Limb (tissue), 2 donors: ENCODE data around the gene IDH2.

Experiments used
- DNase-seq, 2 donors: peaks; one replicate each; pipeline ENCODE4 v3.0.0-alpha.2; 2016; ENCODE audit errors: extremely low spot score in 2 of 2

Gene IDH2

DNA sequence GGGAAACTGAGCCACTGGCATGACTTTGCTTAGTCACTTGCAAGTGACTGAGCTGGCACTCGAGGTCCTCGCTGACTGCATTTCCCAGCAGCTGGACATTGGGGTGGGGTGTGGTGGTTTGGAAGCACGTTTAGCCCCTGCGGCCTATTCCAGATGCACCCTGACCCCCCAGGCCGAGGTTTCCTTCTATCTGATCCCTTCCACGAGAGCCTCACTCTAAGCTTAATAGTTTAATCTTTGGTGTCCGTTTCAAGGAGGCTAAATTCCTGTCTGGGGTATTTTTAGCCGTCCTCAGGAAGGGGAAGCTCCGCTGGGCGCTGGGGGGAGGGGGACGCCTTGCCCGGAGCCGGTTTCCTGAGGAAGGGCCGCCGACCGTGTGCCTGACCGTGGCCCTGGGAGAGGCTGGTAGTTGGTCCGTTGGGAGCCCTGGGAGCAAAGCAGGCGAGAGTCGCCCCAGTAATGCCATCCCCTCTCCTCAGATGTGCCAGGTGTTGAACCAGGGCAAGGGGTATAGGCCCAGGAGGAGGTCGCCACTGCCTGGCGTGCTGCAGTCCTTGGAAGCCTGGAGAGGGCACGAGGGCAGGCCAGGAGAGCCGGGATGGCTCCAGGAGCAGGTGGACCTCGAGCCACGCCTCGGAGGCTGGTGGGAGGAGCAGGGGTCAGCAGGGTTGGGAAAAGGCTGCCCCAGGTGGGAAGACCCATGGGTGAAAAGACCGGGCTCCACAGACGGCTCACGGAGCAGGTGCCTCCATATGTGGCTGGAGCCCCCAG is 37.2 kb downstream of the IDH2 start:
- no peak for DNase-seq

DNA sequence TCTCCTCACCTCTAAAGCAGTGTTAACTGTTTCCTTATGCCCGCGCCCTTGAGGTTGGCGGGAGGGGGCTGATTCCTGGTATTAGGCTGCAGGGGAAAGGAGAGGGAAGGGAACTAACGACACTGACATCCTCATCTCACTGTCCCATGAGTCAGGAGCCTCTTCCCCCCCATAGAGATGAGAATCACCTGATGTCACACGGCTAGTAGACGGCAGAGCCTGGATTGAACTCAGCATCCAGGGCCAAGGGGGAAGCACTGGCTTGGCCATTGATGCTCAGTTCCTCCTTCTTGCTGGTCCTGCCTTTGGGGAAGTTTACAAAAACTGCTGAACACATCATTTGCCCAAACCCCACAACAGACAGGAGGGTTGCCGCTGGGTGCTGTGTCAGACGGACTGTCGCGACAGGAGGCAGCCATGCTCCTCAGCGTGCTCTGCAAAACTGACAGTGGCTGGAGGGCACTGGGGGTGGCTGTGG is 38.5 kb downstream of the IDH2 start:
- no peak for DNase-seq

DNA sequence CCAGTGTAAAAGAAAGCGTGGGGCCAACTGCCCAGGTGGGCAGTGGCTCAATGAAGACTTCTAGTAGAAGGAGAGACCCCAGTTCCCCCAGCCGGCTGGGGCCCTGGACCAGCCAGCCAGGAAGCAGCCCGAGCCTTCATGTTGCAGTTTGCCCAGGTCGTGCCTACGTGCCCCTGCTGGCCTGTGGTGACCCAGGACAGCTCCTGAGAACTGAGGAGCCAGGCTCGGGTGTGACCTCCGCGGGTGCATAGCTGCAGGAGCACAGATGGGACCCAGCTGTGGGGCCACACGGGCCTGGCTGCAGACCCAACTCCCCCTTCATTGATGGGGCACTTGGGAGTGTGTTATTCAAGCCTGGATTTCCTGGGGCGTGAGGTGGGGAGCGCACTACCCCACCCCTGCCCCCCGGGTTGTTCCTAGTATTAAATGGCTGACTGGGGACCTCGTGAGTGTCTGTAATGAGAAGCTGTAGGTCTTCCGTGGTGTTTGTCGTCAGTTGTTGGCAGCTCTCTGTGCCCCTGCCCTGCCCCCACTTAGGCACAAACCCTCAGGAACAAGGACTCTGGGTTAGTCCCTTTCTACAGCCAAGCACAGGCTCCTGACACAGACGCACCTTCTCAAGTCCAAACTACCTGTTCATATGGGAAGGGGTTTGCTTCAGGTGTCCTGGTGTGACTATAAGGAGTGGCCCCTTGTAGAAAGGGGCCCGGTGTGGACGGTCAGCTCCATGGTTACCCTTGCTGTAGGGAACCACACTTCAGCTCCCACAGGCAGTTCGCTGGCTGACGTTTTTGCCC is 39.1 kb downstream of the IDH2 start:
- DNase-seq, result no peak

DNA sequence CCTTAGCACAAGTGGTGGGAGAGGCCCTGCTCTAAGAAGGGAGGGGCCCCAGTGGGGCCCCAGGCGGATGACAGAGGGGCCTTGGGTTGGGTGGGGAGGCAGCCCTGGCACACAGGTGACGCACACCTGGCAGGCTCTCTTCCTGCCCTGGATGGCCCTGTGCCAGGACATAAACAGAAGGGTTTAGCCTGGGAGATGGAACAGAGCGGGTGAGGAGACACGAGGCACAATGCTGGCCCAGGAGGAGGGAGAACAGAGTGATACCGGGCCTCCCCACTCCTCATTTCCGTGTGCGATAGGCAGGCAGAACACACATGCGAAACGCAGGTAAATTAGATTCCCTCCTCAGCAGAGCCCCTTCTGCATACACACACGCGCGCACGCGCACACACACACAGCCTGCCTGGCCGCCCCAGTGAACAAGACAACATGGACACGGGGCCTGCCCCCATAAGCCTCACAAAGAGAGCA is 39.8 kb downstream of the IDH2 start:
- DNase-seq, result peak in 1 of 2 donors; percentile 60

DNA sequence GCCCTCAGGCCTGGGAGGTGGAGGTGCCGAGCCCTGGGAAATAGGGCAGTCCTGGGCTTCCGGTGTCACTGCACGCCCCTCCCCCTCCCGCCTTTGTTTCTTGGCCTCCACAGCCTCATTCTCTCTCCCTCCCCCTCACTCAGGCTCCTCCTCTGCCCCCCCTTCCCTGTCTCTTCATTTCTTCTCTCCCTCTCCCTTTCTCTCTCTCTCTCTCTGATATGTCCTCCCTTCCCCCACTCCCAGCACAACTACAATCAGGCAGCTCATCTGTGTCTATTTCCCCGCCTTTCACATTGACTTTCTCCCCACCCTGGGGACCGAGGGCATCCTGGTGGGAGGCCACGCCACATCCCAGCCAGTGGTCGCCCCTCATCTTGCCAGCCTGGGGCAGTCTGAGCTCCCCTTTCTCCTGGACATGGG is 40.2 kb downstream of the IDH2 start:
- DNase-seq, result peak; percentile 36 to 72

DNA sequence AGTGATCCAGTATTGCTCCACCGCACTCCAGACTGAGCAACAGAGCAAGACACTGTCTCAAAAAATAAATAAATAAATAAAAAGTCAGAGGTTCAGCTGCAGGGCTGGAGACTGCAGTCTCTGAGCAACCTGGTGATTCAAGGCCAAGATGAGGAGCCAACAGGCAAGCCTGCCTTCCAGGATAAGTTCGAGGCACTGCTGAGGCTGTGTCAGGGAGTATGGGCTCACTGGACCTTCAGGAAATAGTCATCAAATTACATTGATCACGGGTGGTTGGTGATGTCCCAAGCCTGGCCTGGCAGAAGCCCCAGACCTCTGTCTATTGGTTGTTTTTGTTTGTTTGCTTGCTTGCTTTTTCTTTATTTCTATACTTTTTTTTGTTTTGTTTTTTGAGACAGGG is 41.5 kb downstream of the IDH2 start:
- DNase-seq, result no peak

DNA sequence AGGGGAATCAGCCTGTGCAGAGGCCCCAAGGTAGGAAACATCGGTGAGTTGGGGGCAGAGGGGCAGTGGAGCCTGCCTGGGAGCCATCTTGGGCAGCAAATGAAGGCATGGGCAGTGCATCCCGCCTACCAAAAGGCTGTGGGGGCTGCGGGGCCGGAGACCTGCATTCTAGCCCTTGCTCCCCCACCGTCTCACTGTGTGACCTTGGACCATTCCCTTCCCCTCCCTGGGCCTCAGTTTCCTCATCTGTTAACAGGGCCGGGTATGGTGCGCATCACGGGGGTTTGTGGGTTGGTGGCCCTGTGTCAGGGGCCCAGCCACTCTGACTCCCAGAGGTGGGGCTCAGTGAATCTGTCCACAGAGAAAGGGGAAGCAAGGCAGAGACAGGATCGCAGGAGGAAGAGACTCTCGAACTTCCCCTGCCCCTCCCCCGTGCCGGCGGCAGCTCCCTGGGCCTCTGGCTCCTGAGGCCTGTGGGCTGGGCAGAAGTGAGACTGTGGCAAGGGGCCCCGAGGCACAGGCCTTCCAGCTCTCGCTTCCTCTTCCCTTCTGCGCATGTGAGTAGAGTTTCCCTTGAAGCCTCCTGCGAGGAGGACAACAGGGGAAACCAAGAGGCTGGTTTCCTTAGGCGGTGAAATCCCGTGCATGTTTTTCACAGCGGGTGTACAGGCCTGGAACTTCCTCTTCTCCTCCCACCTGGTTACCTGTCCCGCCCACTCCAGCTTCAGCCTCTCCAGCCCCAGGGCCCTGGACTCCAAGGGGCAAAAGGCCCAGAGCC is 42.9 kb downstream of the IDH2 start:
- DNase-seq, result no peak

DNA sequence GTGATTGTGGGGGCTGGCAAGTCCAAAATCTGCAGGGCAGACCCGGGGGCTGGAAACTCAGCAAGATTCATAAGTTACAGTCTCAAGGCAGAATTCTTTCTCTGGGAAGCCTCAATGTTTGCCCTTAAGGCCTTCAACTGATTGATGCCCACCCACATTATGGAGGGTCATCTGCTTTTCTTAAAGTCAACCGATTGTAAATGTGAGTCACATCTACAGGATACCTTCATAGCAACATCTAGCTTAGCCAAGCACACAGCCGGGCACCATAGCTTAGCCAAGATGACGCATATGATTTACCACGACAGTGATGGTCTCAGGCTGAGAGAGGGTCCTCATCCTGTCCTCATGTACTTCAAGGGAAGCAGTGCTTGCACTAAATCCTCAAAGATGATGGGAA is 43.5 kb downstream of the IDH2 start:
- no peak for DNase-seq

DNA sequence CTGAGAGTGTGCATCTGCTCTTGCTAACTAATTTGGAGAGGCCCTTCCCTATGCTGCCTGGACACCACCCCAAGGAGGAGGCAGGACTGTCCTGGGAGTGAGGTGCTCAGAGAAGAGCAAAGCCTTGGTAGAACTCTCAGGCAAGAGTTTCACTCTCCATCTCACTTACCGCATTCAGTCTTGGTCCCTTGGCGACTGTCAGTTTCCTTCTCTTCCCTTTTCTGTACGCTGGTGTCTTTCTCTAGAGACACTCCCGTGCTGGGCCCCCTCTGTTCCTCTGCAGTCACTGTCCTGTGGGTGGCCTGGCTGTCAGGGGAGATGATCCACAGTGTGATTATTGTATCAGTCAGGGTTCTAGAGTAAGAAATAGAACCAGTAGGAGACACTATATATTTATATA is 44.0 kb downstream of the IDH2 start:
- DNase-seq, result no peak

DNA sequence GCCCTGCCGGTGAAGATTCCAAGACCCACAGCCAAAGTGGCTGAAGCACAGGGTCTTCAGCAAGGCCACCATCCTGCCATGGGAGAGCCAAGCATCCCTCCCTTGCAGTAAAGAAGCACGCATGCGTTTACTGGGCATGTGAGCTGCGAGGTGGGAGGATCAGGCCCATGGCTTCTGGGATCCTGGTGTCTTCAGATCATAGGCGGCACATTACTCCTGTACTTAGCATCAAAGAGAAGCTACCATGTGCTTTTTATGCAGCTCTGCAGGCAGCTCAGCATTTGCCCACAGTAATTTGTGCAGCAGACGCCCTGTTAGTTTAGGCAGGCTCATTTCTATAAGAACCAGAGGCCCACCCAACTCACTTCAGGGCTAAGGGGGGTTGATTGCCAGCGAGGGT is 45.7 kb downstream of the IDH2 start:
- DNase-seq, result no peak

DNA sequence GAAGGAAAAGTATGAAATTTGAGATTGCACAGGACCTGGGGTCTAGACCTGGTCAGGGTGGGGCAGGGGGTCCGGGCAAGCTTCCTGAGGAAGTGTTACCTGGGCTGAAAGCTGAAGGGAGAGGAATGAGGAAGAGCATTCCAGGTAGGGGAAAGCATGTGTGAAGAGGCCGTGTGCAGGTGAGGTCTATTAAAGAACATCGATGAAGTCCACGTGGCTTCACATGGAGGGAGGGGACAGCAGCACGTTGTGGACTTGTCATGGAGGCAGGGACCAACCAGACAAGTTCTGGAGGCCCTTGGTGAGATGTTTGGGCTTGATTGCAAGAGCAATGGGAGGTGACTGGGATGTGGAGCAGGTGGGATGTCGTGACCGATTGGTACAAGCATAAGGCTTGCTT is 47.1 kb downstream of the IDH2 start:
- no peak for DNase-seq

DNA sequence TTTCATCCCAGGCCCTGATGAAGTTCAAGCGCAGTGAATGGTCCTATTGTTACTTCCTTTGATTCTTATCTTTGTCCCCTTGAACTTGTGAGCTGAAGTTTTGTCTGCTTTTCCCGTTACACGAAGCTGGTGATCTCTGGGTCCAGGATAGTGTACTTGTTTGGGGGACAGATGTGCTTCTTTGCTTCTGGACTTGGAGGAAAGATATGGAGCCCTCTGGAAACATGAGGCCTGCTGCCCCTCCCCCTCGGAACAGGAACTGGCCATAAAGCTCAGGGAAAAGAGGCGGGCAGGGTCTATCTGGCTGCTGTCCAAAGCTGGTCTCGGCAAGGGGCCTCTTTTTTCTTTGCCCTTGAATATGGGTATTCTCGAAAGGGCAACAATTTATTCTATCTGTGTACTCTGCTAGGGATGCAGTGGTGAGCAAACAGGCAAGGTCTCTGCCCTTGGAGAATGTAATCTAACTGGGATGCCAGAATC is 47.6 kb downstream of the IDH2 start:
- DNase-seq, result peak in 1 of 2 donors; percentile 74

DNA sequence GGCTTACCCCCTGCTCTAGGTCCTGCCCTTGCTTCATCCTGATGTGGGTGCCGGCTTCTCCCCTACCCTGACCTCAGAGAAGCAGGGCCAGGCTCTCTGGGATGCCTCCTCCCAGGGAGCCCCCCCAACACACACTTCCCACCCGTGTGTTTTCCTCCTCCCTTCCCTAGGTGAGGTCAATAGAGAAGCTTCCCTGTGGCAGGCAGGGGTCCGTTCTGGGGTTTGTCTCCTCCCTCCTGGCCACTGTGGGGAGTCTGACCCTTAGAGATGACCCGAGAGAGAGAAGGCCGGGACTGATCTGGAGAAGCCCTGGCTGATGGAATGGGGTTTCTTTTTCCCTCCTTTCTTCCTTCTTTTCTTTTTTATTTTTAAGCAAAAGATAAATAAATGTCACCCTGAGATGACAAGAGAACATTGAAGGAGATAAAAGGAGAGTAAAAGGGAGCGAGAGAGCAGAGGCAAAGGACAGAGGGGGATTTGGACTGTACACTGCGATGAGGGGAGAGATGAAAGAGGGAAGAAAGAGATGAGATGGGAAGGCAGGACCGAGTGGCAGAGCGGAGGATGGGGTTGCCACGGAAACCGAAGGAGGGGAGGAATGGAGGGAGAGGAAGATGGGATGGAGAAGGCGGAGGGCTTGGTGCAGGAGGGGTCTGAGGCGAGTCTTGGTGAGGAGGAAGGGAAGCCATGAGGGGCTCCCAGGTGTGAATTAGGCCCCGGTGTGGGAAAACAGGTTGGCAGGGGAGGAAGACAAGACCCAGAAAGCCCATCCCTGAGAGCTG is 48.4 kb downstream of the IDH2 start:
- peak in 1 of 2 donors; percentile 43 for DNase-seq

DNA sequence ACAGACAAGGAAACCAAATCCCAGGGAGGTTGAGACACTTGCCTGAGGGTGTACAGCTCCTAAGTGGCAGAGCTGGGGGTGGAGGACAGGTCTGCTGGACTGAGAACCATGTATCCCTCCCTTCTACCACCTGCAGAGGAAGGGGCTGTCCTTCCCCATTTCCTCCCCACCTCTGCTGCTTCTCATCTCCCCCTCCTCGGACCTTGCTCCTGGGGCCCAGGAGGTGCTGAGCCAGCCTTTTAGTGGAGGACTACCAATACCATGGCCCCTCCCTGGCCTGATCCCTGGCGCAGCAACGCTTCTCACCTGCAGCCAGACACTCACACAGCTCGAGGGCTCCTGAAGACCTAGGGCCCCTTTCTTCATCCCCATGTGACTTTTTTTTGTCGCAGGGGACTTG is 50.4 kb downstream of the IDH2 start:
- DNase-seq, result no peak

DNA sequence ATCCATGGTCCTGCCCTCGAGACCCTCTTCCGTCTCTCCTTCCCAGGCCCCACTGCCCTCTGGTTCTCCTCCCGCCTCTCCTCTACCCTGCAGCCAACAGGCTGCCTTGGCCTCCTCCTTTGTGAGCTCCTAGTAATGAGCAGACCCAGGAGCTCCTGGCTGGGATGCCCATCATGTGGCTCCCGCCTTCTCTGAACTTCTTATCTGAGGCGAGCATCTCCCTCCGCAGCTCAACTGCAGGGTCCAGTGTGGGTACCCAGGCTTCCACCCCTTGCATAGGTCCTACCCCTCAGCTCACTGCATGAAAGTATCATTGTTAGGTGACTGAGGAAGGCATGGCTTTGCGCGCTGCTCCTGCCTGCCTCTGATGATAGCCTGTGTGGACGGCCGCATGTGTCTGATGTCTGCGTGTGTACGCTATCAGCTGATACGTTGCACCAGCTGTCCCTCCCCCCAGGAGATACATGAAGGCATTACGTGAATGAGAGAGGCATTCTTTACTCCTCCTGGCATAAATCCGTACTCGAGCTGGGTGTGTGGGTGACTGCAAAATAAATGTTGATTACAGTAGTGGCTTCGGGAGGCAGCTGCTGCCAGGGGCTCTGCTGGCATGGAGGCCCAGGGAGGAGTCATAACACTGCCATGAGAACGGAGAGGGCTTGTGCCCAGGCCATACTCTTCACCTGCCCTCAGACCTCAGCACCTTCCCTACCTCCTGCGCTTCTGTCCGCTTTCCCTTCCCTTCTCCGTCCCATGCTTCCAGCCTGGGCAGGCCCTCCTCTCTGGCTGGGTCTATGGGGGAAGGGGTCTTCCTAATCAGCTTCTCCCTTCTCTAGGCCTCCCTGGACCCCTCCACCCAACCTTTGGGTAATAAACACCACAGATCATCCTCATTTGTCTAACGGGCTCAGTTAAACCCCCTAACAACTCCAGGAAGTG is 52.3 kb downstream of the IDH2 start:
- peak in 1 of 2 donors; percentile 45 for DNase-seq

DNA sequence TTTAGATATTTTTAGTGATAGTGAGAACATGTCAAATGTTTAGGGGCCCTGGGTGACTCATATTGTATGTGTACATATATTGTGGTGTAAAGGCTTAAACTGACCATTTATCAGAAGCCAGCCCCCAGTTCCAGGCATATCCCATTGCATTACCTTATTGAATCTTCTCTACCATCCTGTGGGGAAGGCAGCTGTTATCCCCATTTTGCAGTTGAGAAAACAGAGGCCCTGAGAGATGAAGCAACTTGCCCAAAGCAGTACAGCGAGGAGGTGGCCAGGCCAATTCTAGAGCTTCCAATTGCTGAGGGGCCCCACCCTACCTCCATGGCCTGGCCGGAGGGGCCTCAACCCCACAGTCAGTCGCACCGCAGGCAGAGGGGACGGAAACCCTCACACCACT is 53.2 kb downstream of the IDH2 start:
- no peak for DNase-seq

DNA sequence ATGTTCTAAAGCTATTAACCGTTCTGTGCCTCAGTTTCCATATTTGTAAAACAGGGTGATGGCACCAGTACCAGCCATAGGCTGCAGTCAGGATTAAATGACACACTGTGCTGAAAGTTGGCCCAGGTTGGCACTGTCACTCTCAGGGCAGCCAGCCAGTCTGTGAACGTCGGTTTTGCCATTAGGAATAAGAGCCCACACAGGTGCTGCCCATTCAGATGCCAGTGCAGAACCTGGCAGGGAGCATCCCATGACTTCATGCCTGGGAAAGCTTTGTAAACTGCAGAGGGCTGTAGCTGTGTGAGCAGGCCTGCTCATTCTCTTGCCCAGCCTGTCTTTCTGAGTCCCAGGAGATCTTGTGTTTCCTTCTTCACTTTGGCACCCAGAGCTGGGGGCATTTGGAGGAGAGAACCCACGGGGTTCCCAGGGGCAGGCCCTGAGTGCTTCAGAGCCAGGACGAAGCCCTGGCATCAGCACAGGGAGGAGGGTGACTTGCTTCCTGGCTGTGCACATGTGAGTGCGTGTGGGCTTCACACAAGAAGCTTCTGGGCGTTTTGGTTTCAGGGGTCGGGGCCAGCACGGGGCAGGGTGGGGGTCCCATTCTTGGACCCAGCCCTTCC is 54.2 kb downstream of the IDH2 start:
- DNase-seq, result peak in 1 of 2 donors; percentile 28

DNA sequence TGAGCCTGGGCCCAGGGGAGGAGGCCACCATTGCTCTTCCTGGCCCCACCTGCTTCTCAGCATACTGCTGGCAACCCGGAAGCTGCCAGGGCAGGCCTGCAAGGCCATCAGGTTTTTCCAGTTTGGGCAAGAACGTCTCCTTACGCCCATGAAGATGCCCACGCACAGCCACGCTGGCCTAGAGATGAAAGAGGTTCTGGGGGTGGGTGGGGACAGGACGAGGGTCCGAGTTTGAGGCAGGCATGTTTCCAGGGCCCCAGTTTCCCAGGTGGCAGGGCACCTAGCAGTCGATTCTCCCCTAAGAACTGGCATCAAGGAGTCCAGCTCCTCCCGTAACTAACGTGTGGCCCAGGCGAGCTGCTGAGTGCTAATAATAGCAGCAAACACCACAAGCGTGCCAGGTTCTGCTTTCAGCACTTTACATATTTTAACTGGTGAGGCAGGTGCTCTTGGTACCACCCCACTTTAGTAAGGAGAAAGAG is 55.3 kb downstream of the IDH2 start:
- no peak for DNase-seq

DNA sequence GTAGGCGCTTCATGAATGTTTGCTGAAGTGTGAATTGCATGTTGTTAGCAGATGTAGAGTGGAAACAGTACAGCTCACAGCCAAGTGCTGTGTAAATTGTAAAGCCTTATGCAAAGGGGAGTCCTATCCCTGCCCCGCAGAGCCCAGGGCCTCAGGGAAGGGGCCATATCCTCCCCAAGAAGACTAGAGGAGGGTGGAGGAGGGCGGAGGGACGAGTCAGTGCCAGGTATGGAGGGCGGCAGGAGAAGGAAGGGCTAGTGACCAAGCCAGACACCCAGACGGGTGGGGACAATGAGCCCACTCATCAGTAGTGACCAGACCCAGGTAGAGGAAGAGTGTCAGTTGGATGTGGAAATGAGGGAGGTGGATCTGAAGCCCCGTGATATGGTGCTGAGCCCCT is 56.0 kb downstream of the IDH2 start:
- DNase-seq, result no peak
